H1 (cell line): ENCODE measurements around the gene ATP5PF. TPM values are rescaled to one million over a fixed set of nuclear protein-coding genes. Genes with fewer than 3 reads are reported as not detected.

ENCODE experiments used
- CHD7 ChIP-seq: fragments of 300-600 bp; sonication (generic); IDR thresholded peaks from 2 replicates; pipeline ENCODE4 v1.7.1; 2012; ENCODE audit warnings: low read length, moderate library complexity, mild to moderate bottlenecking, inconsistent platforms; ENCODE audit not compliant: insufficient replicate concordance
- GABPA ChIP-seq: IDR thresholded peaks from 2 replicates; pipeline ENCODE4 v1.6.1; 2011; ENCODE audit warnings: mild to moderate bottlenecking, low read length, moderate library complexity, borderline replicate concordance; ENCODE audit not compliant: insufficient read depth
- JUN ChIP-seq: IDR thresholded peaks from 2 replicates; pipeline ENCODE4 v1.6.1; 2011; ENCODE audit warnings: low read depth, mild to moderate bottlenecking, improper control_type of control experiment, low read length
- PHF8 ChIP-seq: fragments of 200-600 bp; sonication (generic); conservative IDR thresholded peaks from 2 replicates; pipeline ENCODE4 v1.7.1; 2012; ENCODE audit warnings: low read depth, mild to moderate bottlenecking, inconsistent platforms, low read length, moderate library complexity
- POU5F1 ChIP-seq: IDR thresholded peaks from 2 replicates; pipeline ENCODE4 v1.6.1; 2011; ENCODE audit warnings: low read depth, mild to moderate bottlenecking, low read length, moderate library complexity
- RBBP5 ChIP-seq: IDR thresholded peaks from 2 replicates; pipeline ENCODE4 v1.7.1; 2012; ENCODE audit warnings: low read depth, mild to moderate bottlenecking, inconsistent platforms, low read length, moderate library complexity, borderline replicate concordance
- SIRT6 ChIP-seq: IDR thresholded peaks from one replicate; pipeline ENCODE4 v1.7.1; 2012; ENCODE audit warnings: low read length, inconsistent platforms
- ZNF274 ChIP-seq: IDR thresholded peaks from 2 replicates; pipeline ENCODE4 v1.7.0; 2012; ENCODE audit warnings: low read length, borderline replicate concordance; ENCODE audit errors: extremely low read depth
- polyA plus RNA-seq, 7 experiments: library from polyadenylated mRNA; depleted of rRNA in 3 of 7; stranded (reverse) in 5 of 7; unstranded in 2 of 7; fragments of >200 nt in 5 of 7; fragments of 200-250 nt in 2 of 7; gene quantifications; 1 replicate in 5 of 7; 2 replicates in 1 of 7; 4 replicates in 1 of 7; pipeline versions ENCODE4 v1.2.1 to v1.2.3, GENCODE V29; 2011 to 2013; ENCODE audit warnings: missing spikeins in 2 of 7, mixed read lengths in 2 of 7
- total RNA-seq: library from RNA; stranded (reverse); fragmentation: NEBNext Ultra II Directional; extraction: Animal tissue kit (Norgen Biotek cat#: 25700); gene quantifications from 2 replicates; pipeline ENCODE4 v1.2.1, GENCODE V29; 2021

The ATP5PF gene
- total and polyA plus RNA-seq, 2 of the 8 experiments (the other 6 are each of a cell fraction or from before 2014, with no cell fraction given): 135 to 240 TPM

- no peak for TF ChIP-seq CHD7
- TF ChIP-seq GABPA: no peak
- TF ChIP-seq POU5F1: no peak
- no peak for TF ChIP-seq RBBP5
- TF ChIP-seq SIRT6: no peak
- no peak for TF ChIP-seq PHF8
- no peak for TF ChIP-seq JUN
- TF ChIP-seq ZNF274: no peak
Observed at GRCh38 chr21:25757531-25757930, 22.8 kb upstream of the ATP5PF start (continued).
